Astrocyte (in vitro differentiated cells and primary cell): ENCODE measurements around the gene PIGC. TPM values are rescaled to one million over a fixed set of nuclear protein-coding genes. Genes with fewer than 3 reads are reported as not detected.

Source experiments
- DNase-seq: peaks from one replicate; pipeline ENCODE4 v3.0.0-alpha.2; 2010; ENCODE audit warnings: low read depth
- FAIRE-seq: peaks from 2 replicates; lab custom pipeline; 2011; peaks lifted over from hg19 to GRCh38; lab: Jason Lieb, UNC
- H2AFZ ChIP-seq: 2 replicates; pipeline ENCODE4 v1.6.0; 2012; ENCODE audit warnings: low read depth, low read length, inconsistent platforms
- H3K27ac ChIP-seq: 2 replicates; pipeline ENCODE4 v1.5.1; 2011; ENCODE audit warnings: low read depth, low read length, inconsistent platforms
- H3K27me3 ChIP-seq: 2 replicates; pipeline ENCODE4 v1.6.0; 2011; ENCODE audit warnings: low read length, inconsistent platforms; ENCODE audit not compliant: insufficient read depth
- H3K36me3 ChIP-seq: 2 replicates; pipeline ENCODE4 v1.5.1; 2011; ENCODE audit warnings: low read length, inconsistent platforms; ENCODE audit not compliant: insufficient read depth
- H3K4me1 ChIP-seq: 2 replicates; pipeline ENCODE4 v1.5.1; 2011; ENCODE audit warnings: low read length, inconsistent platforms; ENCODE audit not compliant: insufficient read depth
- H3K4me2 ChIP-seq: 2 replicates; pipeline ENCODE4 v1.6.0; 2012; ENCODE audit warnings: low read length, inconsistent platforms
- H3K4me3 ChIP-seq: 2 replicates; pipeline ENCODE4 v1.5.1; 2011; ENCODE audit warnings: low read depth, mild to moderate bottlenecking, low read length, inconsistent platforms; ENCODE audit not compliant: insufficient read depth
- H3K79me2 ChIP-seq: 2 replicates; pipeline ENCODE4 v1.6.0; 2012; ENCODE audit warnings: mild to moderate bottlenecking, low read length, inconsistent platforms; ENCODE audit not compliant: insufficient read depth
- H3K9ac ChIP-seq: 2 replicates; pipeline ENCODE4 v1.6.0; 2012; ENCODE audit warnings: mild to moderate bottlenecking, low read length, inconsistent platforms
- H3K9me3 ChIP-seq: 2 replicates; pipeline ENCODE4 v1.5.1; 2012; ENCODE audit warnings: low read depth, mild to moderate bottlenecking, low read length, inconsistent platforms; ENCODE audit not compliant: insufficient read depth
- H4K20me1 ChIP-seq: 2 replicates; pipeline ENCODE4 v1.6.0; 2012; ENCODE audit warnings: low read length, inconsistent platforms; ENCODE audit not compliant: insufficient read depth
- H3K27ac Mint-ChIP-seq: one replicate; pipeline ENCODE4 v1.8.0; 2021; ENCODE audit warnings: mild to moderate bottlenecking, mixed read lengths; ENCODE audit not compliant: unreplicated experiment
- H3K27me3 Mint-ChIP-seq: one replicate; pipeline ENCODE4 v1.8.0; 2021; ENCODE audit warnings: low read depth, mixed read lengths; ENCODE audit not compliant: unreplicated experiment
- H3K36me3 Mint-ChIP-seq: one replicate; pipeline ENCODE4 v1.8.0; 2021; ENCODE audit warnings: low read depth, mixed read lengths; ENCODE audit not compliant: unreplicated experiment
- H3K4me1 Mint-ChIP-seq: one replicate; pipeline ENCODE4 v1.8.0; 2021; ENCODE audit warnings: low read depth, mixed read lengths; ENCODE audit not compliant: unreplicated experiment
- H3K4me3 Mint-ChIP-seq: one replicate; pipeline ENCODE4 v1.8.0; 2021; ENCODE audit warnings: mild to moderate bottlenecking, moderate library complexity, mixed read lengths; ENCODE audit not compliant: unreplicated experiment
- H3K9me3 Mint-ChIP-seq: one replicate; pipeline ENCODE4 v1.8.0; 2021; ENCODE audit warnings: mild to moderate bottlenecking, mixed read lengths; ENCODE audit not compliant: unreplicated experiment
- EZH2 ChIP-seq: IDR thresholded peaks from 2 replicates; pipeline ENCODE4 v1.6.1; 2012; ENCODE audit warnings: mild to moderate bottlenecking, low read length, inconsistent platforms; ENCODE audit not compliant: insufficient read depth
- total RNA-seq: library from RNA; stranded (reverse); gene quantifications from 2 replicates; pipeline ENCODE4 v1.2.1, GENCODE V29; 2021
- TF ChIP-seq, protein P1 (sequence below): IDR thresholded peaks from 2 replicates; pipeline ENCODE4 v1.5.1; 2011; ENCODE audit warnings: low read depth, mild to moderate bottlenecking, inconsistent platforms, low read length, moderate library complexity; ENCODE audit not compliant: insufficient read depth

Gene PIGC
- total RNA-seq, 1 donor from 2014 or later, result 17.8 TPM

DNA sequence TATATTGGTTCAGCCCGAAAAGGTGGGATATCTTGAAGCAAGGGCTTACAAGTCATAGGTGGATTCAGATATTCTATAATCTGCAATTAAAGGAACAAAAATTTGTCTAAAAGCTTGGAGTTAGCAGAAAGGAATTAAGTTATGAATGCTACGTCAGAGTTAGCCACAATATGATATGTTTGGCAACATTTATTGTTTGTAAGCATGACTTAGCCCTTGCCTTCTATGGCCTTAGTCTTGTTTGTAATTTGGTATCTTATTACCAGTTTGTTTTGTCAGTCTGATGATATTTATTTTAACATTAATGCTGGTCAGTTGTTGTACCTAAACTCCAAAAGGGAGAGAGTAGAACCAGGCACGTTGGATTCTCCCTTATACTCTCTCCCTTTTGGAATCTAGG lies 46.0 kb upstream of the PIGC start:
- no peak overlapping the region for H3K27ac ChIP-seq
- H3K4me3 ChIP-seq, result no peak overlapping the region
- no peaks in the 10 kb centered on the region for H3K9me3 ChIP-seq
- DNase-seq (no peak), FAIRE-seq (no peak)
- no peaks in the 10 kb centered on the region for H3K79me2 ChIP-seq
- H3K27me3 ChIP-seq, result peaks cover 20% of the 10 kb centered on the region
- no peak overlapping the region for H2AFZ ChIP-seq
- Mint-ChIP-seq H3K27ac (no peak overlapping the region), H3K36me3 (no peaks in the 10 kb centered on the region), H3K4me3 (no peak overlapping the region), H3K9me3 (no peaks in the 10 kb centered on the region), H3K27me3 (peaks cover 17% of the 10 kb centered on the region), H3K4me1 (no peaks in the 10 kb centered on the region)
- TF ChIP-seq EZH2, result no peak
- TF ChIP-seq, protein P1, sequence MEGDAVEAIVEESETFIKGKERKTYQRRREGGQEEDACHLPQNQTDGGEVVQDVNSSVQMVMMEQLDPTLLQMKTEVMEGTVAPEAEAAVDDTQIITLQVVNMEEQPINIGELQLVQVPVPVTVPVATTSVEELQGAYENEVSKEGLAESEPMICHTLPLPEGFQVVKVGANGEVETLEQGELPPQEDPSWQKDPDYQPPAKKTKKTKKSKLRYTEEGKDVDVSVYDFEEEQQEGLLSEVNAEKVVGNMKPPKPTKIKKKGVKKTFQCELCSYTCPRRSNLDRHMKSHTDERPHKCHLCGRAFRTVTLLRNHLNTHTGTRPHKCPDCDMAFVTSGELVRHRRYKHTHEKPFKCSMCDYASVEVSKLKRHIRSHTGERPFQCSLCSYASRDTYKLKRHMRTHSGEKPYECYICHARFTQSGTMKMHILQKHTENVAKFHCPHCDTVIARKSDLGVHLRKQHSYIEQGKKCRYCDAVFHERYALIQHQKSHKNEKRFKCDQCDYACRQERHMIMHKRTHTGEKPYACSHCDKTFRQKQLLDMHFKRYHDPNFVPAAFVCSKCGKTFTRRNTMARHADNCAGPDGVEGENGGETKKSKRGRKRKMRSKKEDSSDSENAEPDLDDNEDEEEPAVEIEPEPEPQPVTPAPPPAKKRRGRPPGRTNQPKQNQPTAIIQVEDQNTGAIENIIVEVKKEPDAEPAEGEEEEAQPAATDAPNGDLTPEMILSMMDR, result no peak
- no peak overlapping the region for H3K4me2 ChIP-seq
- H3K36me3 ChIP-seq, result no peaks in the 10 kb centered on the region
- no peaks in the 10 kb centered on the region for H3K4me1 ChIP-seq
- H4K20me1 ChIP-seq, result no peaks in the 10 kb centered on the region
- H3K9ac ChIP-seq, result no peak overlapping the region

- no peak overlapping the region for H2AFZ ChIP-seq
Measured at GRCh38 chr1:172488393-172488792, 44.5 kb upstream of the PIGC start.

GRCh38 chr1:172487550-172487949 lies 43.7 kb upstream of the PIGC start:
- H3K9me3 Mint-ChIP-seq, result no peaks in the 10 kb centered on the region
- no peak overlapping the region for H3K27ac ChIP-seq
- peaks cover 9% of the 10 kb centered on the region for H3K4me1 Mint-ChIP-seq
- no peaks in the 10 kb centered on the region for H3K79me2 ChIP-seq
- H3K9ac ChIP-seq, result no peak overlapping the region
- peaks cover 24% of the 10 kb centered on the region for H3K27me3 ChIP-seq
- no peak overlapping the region for H3K27ac Mint-ChIP-seq
- no peaks in the 10 kb centered on the region for H3K9me3 ChIP-seq
- no peaks in the 10 kb centered on the region for H3K36me3 Mint-ChIP-seq
- FAIRE-seq (no peak), DNase-seq (no peak)
- TF ChIP-seq EZH2, result no peak
- TF ChIP-seq, protein P1, result no peak
- no peaks in the 10 kb centered on the region for H3K4me1 ChIP-seq
- H3K36me3 ChIP-seq, result no peaks in the 10 kb centered on the region
- no peak overlapping the region for H3K4me3 ChIP-seq
- peaks cover 14% of the 10 kb centered on the region for H3K27me3 Mint-ChIP-seq
- no peak overlapping the region for H3K4me2 ChIP-seq
- H3K4me3 Mint-ChIP-seq, result no peak overlapping the region
- H4K20me1 ChIP-seq, result no peaks in the 10 kb centered on the region
- no peak overlapping the region for H2AFZ ChIP-seq

More at GRCh38 chr1:172488393-172488792, 44.5 kb upstream of the PIGC start:
- no peak for DNase-seq
- Histone ChIP-seq H3K4me1 (no peaks in the 10 kb centered on the region), H3K36me3 (no peaks in the 10 kb centered on the region), H3K27me3 (peaks cover 24% of the 10 kb centered on the region), H3K9me3 (no peaks in the 10 kb centered on the region), H3K9ac (no peak overlapping the region), H3K27ac (no peak overlapping the region), H4K20me1 (no peaks in the 10 kb centered on the region), H3K79me2 (no peaks in the 10 kb centered on the region), H3K4me3 (no peak overlapping the region), H3K4me2 (no peak overlapping the region)
- Mint-ChIP-seq H3K9me3 (no peaks in the 10 kb centered on the region), H3K36me3 (no peaks in the 10 kb centered on the region), H3K4me3 (no peak overlapping the region), H3K27ac (no peak overlapping the region), H3K27me3 (peaks cover 17% of the 10 kb centered on the region), H3K4me1 (peaks cover 7% of the 10 kb centered on the region)
- TF ChIP-seq, protein P1, result no peak
- no peak for TF ChIP-seq EZH2
- FAIRE-seq, result no peak
